Chondrocyte (in vitro differentiated cells): Measurements from ENCODE around the gene INSIG1. TPM values are rescaled to one million over a fixed set of nuclear protein-coding genes. Genes with fewer than 3 reads are reported as not detected.

Source experiments
- DNase-seq: peaks from one replicate; pipeline ENCODE4 v3.0.0; 2021; ENCODE audit warnings: mixed read lengths, low spot score
- H3K27ac Mint-ChIP-seq: one replicate; pipeline ENCODE4 v1.8.0; 2021; ENCODE audit warnings: mild to moderate bottlenecking, moderate library complexity, mixed read lengths; ENCODE audit not compliant: unreplicated experiment
- H3K27me3 Mint-ChIP-seq: 2 replicates; pipeline ENCODE4 v1.8.0; 2021; ENCODE audit warnings: low read depth, mixed read lengths
- H3K36me3 Mint-ChIP-seq: 2 replicates; pipeline ENCODE4 v1.8.0; 2021; ENCODE audit warnings: low read depth, mixed read lengths
- H3K4me1 Mint-ChIP-seq: 2 replicates; pipeline ENCODE4 v1.8.0; 2021; ENCODE audit warnings: low read depth, mild to moderate bottlenecking, mixed read lengths
- H3K4me3 Mint-ChIP-seq: one replicate; pipeline ENCODE4 v1.8.0; 2021; ENCODE audit warnings: mild to moderate bottlenecking, moderate library complexity, mixed read lengths; ENCODE audit not compliant: unreplicated experiment
- H3K9me3 Mint-ChIP-seq: 2 replicates; pipeline ENCODE4 v1.8.0; 2021; ENCODE audit warnings: low read depth, mixed read lengths
- total RNA-seq: library from RNA; stranded (reverse); gene quantifications from 3 replicates; pipeline ENCODE4 v1.2.1, GENCODE V29; 2021
- TF ChIP-seq, protein P1 (sequence below): fragments of 200-600 bp; sonication (generic); IDR thresholded peaks from 2 replicates; pipeline ENCODE4 v1.5.0; 2021; ENCODE audit warnings: antibody characterized with exemption, mild to moderate bottlenecking, moderate library complexity

Gene INSIG1
- total RNA-seq, 1 donor from 2014 or later: 31.8 TPM

GRCh38 chr7:155256761-155257481, 40.8 kb upstream of the INSIG1 start:
- H3K27ac Mint-ChIP-seq: peak overlapping the region; percentile 98
- no peaks in the 10 kb centered on the region for H3K9me3 Mint-ChIP-seq
- TF ChIP-seq, protein P1, sequence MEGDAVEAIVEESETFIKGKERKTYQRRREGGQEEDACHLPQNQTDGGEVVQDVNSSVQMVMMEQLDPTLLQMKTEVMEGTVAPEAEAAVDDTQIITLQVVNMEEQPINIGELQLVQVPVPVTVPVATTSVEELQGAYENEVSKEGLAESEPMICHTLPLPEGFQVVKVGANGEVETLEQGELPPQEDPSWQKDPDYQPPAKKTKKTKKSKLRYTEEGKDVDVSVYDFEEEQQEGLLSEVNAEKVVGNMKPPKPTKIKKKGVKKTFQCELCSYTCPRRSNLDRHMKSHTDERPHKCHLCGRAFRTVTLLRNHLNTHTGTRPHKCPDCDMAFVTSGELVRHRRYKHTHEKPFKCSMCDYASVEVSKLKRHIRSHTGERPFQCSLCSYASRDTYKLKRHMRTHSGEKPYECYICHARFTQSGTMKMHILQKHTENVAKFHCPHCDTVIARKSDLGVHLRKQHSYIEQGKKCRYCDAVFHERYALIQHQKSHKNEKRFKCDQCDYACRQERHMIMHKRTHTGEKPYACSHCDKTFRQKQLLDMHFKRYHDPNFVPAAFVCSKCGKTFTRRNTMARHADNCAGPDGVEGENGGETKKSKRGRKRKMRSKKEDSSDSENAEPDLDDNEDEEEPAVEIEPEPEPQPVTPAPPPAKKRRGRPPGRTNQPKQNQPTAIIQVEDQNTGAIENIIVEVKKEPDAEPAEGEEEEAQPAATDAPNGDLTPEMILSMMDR: no peak
- no peaks in the 10 kb centered on the region for H3K36me3 Mint-ChIP-seq
- no peak for DNase-seq
- H3K4me1 Mint-ChIP-seq: peaks cover 26% of the 10 kb centered on the region
- H3K27me3 Mint-ChIP-seq: peaks cover 22% of the 10 kb centered on the region
- H3K4me3 Mint-ChIP-seq: no peak overlapping the region

- TF ChIP-seq, protein P1: no peak
- no peak for DNase-seq
- H3K36me3 Mint-ChIP-seq: no peaks in the 10 kb centered on the region
- H3K4me1 Mint-ChIP-seq: peaks cover 26% of the 10 kb centered on the region
- no peaks in the 10 kb centered on the region for H3K9me3 Mint-ChIP-seq
- peak overlapping the region; percentile 53 for H3K4me3 Mint-ChIP-seq
- peaks cover 18% of the 10 kb centered on the region for H3K27me3 Mint-ChIP-seq
- H3K27ac Mint-ChIP-seq: peak overlapping the region; percentile 98
These were observed 40.0 kb upstream of the INSIG1 start for GRCh38 chr7:155257482-155258225.

DNA sequence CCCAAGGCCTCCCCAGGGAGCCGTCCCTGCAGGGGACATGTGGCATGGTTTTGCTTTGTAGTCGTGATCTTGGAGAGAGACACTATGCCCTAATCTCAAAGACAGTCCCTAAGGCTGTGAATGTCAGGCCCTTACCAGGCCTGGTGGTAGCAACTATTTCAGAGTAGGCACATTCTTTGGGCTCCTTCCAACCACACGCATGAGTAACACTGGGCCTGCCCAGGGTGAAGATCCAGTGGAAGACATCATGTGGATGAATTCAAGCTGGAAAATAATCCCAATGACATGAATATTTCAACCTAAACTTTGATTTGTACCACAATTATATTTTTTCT, 39.5 kb upstream of the INSIG1 start:
- H3K9me3 Mint-ChIP-seq: no peaks in the 10 kb centered on the region
- peaks cover 26% of the 10 kb centered on the region for H3K4me1 Mint-ChIP-seq
- no peak for DNase-seq
- H3K4me3 Mint-ChIP-seq: peak overlapping the region; percentile 53
- H3K36me3 Mint-ChIP-seq: no peaks in the 10 kb centered on the region
- peak overlapping the region; percentile 98 for H3K27ac Mint-ChIP-seq
- peaks cover 17% of the 10 kb centered on the region for H3K27me3 Mint-ChIP-seq
- TF ChIP-seq, protein P1: no peak

- H3K4me1 Mint-ChIP-seq: peaks cover 26% of the 10 kb centered on the region
- TF ChIP-seq, protein P1: no peak
- no peak for DNase-seq
- no peaks in the 10 kb centered on the region for H3K9me3 Mint-ChIP-seq
- no peaks in the 10 kb centered on the region for H3K36me3 Mint-ChIP-seq
- no peak overlapping the region for H3K4me3 Mint-ChIP-seq
- H3K27ac Mint-ChIP-seq: no peak overlapping the region
- peaks cover 7% of the 10 kb centered on the region for H3K27me3 Mint-ChIP-seq
These were observed 37.7 kb upstream of the INSIG1 start for GRCh38 chr7:155259866-155260497.

DNA sequence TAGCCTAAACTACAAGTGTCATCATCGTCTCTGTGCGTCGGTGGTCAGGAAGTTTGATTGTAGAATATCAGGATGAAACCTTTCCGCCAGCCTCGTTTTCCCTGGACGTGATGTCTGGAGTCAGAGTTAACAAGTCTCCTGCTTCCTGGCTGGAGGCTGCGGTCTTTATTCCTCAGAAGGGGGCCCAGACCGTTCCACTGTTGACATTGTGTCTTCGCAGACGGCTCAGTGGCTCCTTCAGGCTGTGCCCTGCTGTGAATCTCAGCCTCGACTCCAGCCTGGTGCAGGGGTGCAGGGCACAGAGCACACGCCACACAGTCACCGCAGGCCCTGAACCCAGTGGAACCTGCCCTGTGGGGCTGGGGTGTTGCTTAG, 37.2 kb upstream of the INSIG1 start:
- H3K4me3 Mint-ChIP-seq: no peak overlapping the region
- peaks cover 4% of the 10 kb centered on the region for H3K27me3 Mint-ChIP-seq
- H3K27ac Mint-ChIP-seq: no peak overlapping the region
- no peak for DNase-seq
- H3K4me1 Mint-ChIP-seq: peaks cover 26% of the 10 kb centered on the region
- TF ChIP-seq, protein P1: no peak
- H3K36me3 Mint-ChIP-seq: no peaks in the 10 kb centered on the region
- no peaks in the 10 kb centered on the region for H3K9me3 Mint-ChIP-seq
